Measurements from ENCODE around the gene SIRPD.
A peak's percentile ranks its signal among the peaks of the same experiment; 100 is the strongest.

SIRPD gene

GRCh38 chr20:1491860-1492642 lies 65.5 kb downstream of the SIRPD start:
- no peak for DNase-seq

DNA sequence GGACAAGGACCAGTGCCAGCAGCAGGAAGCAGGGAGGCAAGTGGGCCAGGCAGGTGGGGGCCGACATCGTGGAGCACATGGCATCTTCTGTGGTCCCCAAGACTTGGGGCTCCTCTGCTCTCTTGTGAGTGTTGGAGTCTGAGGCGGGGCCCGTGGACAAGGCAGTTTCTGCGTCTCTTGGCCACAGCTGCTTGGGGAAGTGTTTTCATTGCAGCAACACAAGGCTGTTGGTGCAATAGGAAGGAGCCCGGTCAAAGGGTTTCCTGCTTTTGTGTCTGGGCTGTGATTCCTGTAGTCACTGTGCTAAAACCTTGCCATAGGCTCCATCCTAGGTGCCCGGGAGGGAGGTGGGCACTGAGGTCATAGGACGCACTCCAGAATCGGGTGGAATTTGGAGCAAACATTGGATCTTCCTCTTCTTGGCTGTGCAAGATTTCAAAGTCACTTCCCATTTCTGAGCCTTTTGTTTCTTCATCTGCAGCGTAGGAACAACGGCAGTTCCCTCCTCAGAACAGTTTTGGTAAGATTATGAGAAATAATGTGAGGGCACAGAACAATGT lies 66.1 kb downstream of the SIRPD start, which contains the start of gene SIRPB2:
Gene SIRPB2, minus strand, starts transcription at position 140 of the 560 bp plus-strand sequence. Its CDS starts 61 bp downstream, at position 79.
- DNase-seq, result peak; percentile 56

DNA sequence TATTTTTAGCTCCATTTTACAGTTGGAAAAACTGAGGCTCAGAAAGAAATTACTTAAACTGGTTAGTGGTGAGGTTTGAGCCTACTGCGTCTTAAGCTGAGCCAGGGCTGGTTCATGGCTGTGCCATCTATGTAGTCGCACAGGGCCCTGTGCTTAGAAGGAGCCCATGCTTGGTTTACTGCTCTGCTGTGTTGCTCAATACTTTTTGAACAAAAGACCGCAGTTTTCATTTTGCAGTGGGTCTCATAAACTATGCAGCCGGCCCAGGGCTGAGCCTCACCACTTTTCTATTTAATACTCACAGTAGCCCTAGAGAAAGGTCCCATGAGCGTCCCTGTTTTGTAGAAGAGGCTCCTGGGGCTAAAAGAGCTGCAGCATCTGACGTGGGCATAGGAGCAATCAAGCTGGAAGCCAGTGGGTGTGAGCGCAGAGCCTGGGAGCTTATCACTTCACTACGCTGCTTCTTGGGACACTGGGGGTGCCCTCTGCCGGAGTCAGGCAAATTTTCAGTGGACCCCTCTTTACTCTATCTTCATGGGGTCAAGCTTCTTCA lies 66.8 kb downstream of the SIRPD start:
- no peak for DNase-seq

DNA sequence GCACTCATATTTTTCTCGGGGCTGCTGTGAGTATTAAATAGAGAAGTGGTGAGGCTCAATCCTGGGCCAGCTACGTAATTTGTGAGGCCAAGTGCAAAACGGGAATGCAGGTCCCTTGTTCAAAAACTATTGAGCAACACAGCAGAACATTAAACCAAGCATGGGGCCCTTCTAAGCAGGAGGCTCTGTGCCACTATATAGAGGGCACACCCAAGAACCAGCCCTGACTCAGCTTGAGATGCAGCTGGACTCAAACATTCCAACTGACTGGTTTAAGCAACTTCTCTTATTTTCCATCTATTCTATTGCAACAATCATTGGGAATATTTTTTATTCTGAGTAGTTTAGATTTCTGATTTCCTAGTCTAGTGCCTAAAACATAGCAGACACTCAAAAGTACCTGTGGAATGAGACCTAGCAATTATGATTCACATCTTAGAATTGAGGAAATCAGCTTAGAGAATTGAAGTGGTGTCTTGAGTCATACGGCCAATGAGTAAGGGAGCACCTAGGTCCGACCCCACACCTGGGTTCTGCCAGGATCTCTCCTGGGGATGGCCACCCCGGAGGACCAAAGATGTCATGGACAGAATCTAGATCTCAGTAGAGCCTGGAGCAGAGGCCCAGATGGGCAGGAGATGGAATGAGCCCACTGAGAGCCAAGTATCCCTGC lies 67.6 kb downstream of the SIRPD start:
- DNase-seq, result peak; percentile 51

DNA sequence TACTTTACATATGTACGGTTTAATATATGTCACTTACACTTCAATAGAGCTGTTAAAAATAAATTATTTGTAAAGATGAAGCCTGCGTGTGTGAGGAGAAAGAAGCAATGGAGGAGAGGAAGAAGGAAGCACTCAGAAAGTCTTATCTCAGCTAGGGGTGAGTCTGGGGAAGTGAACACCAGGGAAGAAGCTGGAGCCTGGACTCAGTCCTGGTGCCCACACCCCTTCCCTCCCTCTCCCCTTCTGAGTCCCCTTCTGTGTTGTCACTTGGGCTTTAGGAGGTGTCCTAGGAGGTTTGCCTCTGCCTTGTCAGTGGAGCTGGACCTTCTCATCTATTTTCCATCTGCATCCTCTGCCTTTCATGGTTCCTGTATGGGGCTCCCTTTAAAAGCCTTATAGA lies 68.2 kb downstream of the SIRPD start:
- no peak for DNase-seq

DNA sequence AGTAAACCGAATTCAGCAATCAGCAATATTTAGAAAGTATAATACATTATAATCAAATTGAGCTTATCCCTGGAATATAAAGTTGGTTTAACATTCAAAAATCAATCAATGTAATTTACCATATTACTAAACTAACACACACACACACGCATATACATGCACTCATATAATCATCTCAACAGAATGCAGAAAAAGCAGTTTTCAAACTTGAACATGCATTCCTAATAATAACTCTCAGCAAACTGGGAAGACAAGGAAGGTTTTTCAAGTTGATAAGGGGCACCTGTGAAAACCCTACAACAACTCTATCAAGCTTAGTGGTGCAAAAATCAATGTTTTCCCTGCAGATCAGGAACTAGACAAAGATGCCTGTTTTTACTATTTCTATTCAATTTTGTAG lies 70.9 kb downstream of the SIRPD start:
- DNase-seq, result no peak

DNA sequence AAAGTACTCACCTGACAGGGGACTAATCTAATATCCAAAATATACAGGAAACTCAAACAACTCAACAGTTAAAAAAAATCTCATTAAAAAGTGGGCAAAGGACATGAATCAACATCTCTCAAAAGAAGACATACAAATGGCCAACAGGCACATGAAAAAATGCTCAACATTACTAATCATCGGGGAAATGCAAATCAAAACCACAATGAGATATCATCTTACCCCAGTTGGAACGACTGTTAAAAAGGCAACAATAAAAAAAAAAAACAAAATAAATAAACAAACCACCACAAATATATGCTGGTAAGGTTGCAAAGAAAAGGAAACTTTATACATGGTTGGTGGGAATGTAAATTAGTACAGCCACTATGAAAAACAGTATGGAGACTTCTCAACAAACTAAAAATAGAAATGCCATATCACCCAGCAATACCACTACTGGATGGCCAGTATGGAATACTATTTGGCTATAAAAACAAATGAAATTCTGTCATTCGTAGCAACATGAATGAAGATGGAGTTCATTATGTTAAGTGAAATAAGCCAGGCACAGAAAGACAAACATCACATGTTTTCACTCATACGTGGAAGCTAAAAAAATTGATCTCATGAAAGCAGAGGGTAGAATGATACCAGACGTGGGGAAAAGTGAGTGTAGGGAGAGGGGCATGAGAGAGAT lies 72.9 kb downstream of the SIRPD start:
- DNase-seq, result no peak

Data from CD4-positive, alpha-beta T cell treated with Interleukin-15 for 1 hour (primary cell).